Left lobe of liver (tissue), 2 donors: ENCODE measurements around the gene B4GALT4. TPM values are rescaled to one million over a fixed set of nuclear protein-coding genes. Genes with fewer than 3 reads are reported as not detected.
A peak's percentile ranks its signal among the peaks of the same experiment; 100 is the strongest.
"Not testable (repeated sequence)": the region's sequence is repeated elsewhere in the genome, so short reads cannot be mapped to it uniquely, and the experiment has no call there.

Source experiments
- ATAC-seq: fragments of 200-7000 bp; cut with Tn5 transposase; one replicate; pipeline ENCODE4 v1.9.1; 2020; ENCODE audit warnings: mild to moderate bottlenecking, moderate library complexity
- DNase-seq: peaks from one replicate; pipeline ENCODE4 v3.0.0-alpha.2; 2020; ENCODE audit warnings: low spot score
- total RNA-seq: library from RNA; stranded (reverse); gene quantifications from one replicate; pipeline ENCODE4 v1.2.1, GENCODE V29; 2021
- donor health status: DM: no; HTN: no; CAD: no; lungs with moderate emphysema.
- donor health status: DM: no; HTN: yes; CAD: no.

Gene B4GALT4, protein sequence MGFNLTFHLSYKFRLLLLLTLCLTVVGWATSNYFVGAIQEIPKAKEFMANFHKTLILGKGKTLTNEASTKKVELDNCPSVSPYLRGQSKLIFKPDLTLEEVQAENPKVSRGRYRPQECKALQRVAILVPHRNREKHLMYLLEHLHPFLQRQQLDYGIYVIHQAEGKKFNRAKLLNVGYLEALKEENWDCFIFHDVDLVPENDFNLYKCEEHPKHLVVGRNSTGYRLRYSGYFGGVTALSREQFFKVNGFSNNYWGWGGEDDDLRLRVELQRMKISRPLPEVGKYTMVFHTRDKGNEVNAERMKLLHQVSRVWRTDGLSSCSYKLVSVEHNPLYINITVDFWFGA
- 7.5 TPM for total RNA-seq

DNA sequence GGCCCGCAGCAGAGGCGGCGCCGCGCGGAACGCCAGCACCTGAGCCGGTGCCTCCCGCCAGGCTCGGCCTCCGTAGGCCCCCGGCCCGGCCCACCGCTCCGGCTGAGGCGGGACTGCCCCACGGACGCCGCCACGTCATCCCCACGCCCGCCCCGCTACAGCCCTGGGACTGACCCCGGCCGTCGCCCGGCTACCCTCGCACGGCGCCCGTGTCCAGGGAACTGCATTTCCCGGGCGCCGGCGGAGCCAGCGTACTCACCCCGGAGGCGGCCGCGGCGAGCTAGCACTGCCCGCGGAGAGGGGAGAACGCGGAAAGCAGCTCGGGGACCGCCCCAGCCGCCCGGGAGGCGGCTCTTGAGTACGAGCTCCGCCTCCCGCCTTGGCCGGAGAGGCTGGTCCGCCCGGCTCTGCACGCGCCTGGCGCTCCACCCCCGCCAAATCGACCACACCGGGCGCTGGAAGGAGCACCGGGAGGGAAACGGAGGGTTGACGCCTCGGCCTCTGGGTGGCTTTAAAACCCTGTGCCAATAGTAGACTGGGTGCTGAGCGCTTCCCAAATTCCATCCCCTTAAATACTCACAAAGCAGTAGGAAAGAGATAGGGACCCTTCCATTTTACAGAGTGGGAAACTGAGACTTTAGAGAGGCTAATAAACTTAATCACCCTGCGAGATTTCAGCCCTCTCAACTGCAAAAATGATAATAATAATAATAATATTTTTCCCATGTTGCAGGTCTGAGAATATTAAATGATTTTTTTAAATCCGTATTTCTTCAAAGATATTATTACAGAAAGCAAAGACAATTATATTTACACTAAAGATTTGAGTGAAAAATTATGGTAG is at the start of gene B4GALT4:
Gene B4GALT4 (minus strand): TSS at position 288 of the 844 bp plus-strand sequence. CDS start 10,779 bp downstream, outside the sequence.
- peak; percentile 92 for DNase-seq
- peak; percentile 93 for ATAC-seq

DNA sequence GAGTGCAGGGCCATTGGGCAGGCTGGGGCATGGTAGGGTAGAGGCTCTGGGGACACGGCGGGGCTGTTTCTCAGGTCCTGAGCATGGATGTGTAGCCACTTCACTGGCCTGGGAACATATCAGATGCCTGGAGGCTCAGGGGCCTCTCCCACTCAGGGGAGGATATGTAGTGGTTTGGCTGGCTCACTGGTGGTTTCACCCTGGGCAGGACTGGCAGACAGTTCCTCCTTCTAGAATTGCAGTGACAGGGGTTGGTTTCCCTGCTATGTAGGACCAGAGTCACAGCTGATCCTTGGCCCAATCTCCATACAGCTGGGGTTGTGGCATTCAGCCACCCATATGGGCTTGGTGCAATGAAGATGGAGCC is 48.7 kb upstream of the B4GALT4 start:
- DNase-seq (no peak), ATAC-seq (no peak)

DNA sequence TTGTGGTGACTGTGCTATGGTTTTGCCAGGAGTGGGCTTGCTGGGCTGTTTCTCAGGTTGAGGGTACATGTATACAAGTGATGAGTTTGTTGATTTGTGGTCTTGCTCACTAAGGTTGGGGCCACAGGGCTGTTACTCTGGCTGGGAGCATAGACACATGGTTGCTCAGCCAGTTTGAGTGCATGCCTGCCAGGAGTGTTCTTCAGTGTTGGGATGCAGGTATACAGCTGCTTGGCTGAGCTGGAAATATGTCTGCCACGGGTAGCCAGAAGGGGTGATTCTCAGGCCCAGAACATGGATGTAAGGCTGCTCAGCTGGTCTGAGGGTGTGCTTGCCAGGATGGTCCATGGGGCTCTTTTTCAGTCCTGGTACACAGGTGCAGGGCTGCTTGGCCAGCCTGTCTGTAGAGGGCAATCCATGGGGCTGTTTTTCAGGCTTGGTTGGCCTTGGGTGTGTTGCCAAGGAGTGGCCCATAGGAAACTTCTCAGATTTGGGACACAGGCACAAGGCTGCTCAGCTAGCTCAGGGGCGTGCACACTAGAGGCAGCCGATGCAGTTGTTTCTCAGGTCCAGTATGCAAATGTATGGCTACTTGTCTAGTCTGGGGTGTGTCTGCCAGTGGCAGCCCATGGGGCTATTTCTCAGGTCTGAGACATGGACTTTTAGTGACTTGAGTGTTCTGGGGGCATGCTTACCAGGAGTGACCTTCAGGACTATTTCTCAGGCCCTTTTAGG is 48.2 kb upstream of the B4GALT4 start:
- ATAC-seq, result no peak
- DNase-seq, result no peak

DNA sequence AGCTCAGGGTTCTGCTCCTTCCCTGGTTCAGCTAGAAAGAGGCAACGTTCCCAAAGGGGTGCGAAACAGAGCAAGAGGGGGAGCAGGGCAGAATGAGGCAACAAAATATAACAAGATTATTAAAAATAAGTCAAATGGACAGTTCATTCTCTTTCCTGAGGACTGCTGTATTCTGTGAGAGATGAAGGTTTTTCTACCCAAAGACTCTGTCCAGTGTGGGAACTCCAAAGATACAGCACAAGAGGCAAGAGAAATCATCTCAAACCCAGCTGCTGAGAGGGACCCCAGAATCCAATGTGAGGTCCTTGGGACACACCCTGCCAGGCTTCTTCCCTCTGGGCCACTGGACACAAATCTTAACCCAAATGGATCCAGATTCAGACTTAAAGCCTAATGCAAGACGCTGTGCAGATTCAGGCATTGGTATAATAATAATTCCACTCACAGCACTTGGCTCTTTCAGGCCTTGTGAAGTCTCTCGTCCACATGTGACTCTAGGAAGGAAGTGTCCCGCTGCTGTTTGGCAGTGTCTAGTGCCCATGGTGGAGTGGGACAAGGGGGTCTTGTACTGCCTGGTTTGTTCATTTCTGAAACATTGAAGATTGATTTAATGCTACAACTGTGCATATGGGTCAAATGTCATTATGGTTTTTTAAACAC is 39.0 kb upstream of the B4GALT4 start:
- DNase-seq, result no peak
- no peak for ATAC-seq

DNA sequence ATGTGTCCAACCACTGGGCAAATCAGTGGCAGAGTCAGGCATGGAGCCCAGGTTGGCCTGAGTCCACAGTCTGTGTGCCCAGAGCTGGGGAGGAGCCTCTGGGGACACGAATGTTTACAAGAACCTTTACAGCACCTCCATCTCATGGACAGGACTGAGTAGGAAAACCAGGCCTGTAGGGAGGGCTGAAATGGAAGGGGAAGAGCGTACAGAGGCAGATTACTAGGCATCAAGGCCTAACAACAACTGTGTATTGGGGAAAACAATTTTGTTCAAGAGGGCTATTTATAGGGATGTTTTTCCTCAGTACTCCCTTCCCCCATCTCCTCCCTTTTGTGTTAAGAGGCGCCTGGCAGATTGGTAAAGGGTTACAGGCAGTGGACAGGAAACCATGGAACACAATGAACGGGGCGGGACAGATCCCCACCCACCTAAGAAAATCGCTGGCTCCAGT is 38.5 kb upstream of the B4GALT4 start:
- peak; percentile 65 for DNase-seq
- ATAC-seq, result peak; percentile 86

DNA sequence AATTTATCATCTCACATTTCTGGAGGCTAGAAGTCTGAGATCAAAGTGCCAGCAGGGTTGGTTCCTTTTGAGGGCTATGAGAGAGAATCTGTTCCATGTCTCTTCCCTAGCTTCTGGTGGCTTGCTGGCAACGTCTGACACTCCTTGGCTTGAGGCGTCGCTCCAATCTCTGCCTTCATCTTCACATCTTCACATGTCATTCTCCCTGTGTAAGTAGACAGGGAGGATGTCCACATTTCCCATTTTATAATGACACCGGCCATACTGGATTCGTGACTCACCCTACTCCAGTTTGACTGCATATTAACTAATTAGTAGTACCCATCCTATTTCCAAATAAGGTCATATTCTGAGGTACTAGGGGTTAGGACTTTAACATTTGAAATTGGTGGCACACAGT is 36.0 kb upstream of the B4GALT4 start:
- no peak for ATAC-seq
- no peak for DNase-seq

DNA sequence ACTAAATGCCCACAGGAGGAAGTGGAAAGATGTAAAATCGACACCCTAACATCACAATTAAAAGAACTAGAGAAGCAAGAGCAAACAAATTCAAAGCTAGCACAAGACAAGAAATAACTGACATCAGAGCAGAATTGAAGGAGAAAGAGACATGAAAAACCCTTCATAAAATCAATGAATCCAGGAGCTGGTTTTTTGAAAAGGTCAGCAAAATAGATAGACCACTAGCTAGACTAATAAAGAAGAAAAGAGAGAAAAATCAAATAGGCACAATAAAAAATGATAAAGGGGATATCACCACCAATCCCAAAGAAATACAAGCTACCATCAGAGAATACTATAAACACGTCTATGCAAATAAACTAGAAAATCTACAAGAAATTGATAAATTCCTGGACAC is 29.5 kb upstream of the B4GALT4 start:
- not testable (repeated sequence) for ATAC-seq, DNase-seq

DNA sequence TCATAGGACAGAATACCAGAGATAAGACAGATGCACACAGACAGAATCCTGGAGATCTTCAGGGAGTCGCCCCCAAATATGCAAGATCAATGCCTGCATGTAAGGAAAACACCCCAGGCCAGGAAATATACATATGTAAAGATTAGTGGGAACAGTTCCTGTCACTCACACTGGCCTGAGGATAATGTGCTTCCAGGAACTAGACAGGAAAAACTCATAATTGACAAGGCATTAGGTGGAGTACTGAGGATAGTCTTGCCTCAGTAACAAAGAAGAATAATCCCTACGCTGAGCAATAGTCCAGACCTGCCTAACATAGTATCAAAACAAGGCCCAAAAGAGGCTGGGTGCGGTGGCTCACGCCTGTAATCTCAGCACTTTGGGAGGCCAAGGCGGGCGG is 20.4 kb upstream of the B4GALT4 start:
- no peak for DNase-seq

DNA sequence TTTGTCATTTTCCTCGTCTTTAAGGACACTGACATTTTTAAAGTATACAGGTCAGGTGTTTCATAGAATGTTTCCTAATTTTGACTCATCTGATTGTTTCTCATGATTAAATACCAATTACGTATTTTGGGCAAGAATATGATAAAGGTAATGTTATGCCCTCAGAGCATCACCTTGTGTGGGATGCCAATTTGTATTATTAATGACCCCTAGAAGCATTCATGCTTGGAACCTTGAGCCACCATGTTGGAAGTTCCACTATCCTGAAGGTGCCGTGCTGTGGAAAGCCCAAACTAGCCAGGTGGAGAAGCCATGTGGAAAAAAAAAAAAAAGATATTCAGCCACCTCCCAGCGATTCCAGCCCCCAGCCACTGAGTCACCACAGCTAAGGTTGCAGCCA is 19.1 kb upstream of the B4GALT4 start:
- ATAC-seq, result no peak
- no peak for DNase-seq

More for the DNA sequence above, 20.4 kb upstream of the B4GALT4 start:
- ATAC-seq, result no peak

DNA sequence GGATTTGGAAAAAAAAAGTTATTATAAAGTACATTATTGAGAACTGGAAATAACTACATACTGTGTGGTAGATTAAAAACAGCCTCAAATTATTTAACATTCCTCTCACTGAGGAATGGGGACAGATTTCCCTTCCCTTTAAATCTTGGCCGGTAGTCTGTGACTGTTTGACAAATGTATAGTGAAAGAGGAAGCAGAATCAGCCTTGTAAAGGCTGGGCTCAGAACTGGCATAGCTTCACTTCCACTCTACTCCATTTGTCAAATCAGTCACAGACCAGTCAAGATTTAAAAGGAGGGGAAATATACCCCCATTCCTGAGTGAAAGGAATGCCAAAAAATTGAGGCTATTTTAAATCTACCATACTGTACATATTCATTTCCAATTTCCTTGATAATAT is 18.2 kb upstream of the B4GALT4 start:
- DNase-seq (no peak), ATAC-seq (peak; percentile 19)

DNA sequence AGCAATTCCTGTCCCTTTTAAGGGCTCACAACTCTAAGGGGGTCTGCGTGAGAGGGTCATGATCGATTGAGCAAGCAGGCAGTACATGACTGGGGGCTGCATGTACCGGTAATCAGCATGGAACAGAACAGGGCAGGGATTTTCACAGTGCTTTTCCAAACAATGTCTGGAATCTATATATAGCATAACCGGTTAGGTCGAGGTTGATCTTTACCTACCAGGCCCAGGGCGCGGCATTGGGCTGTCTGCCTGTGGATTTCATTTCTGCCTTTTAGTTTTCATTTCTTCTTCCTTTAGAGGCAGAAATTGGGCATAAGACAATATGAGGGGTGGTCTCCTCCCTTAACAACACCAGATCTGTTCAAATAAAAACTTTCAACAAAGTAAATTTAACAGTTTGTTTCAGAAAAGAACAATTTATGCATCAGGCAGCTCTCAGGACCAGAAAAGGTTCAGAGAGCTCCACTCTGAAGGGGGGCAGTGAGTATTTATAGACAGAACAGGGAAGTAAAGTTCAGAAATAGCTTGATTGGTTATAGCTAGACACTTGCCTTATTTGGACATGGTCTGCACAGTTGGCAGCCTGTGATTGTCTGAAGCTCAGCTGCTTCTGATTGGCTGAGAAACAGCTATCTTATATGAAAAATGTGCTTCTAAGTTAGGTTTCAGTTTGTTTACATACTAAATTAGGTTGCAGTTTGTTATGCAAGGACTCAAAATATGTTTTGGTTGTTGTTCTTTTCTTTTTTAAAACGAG is 17.2 kb upstream of the B4GALT4 start:
- no peak for DNase-seq
- peak; percentile 17 for ATAC-seq

DNA sequence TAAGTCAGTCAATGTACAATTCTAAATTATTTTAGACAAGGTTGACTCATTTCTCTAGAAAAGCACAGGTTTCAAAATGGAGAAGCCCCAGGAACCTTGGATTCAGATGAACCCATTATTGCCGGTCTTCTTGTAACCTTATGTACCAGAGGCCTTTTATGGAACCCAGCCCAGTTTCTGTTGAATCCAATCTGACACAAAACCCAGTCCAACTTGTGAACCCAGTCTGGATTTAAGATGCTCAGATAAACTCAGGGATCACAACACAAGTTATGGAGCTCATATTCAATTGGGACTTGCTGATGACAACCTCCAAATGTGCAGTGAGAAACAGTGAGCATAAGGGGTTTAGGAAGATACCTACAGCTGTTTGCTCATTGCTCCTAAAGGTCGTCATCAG is 16.4 kb upstream of the B4GALT4 start:
- no peak for ATAC-seq
- no peak for DNase-seq

DNA sequence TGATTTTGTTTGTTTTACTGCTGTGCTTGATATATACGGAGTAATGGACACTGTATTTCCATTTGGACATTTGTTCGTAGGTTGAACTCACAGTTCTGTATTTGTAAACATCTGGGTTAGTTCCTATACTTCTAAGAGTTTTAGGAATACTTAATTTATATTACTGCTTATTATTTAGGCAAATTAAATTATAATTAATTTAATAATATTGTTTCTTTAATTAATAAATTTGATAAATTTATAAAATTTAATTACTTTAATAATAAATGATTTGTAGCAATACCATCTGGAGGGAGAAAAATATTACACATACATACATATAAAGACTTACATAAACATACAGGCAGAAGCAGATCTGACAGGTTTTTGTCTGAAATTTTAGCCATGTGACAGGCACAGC is 14.5 kb upstream of the B4GALT4 start:
- no peak for DNase-seq
- no peak for ATAC-seq

DNA sequence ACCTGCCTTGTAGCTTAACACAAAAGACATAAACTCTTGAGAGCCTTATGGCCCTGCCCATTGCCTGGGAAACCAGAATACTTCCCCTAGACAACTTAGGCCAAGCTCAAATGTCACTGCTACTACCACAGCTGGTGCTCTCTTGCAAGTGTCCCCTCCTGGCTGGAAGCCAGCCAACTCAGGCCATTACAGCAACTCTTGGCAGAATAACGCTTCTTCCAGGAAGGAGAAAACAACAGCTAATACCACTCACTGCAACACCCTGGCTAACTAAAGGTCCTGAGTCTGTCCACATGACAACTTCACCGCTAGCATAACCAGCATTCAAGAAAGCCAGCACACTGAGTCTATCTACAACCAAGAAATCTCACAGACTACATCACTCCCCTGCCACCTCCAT is 5.1 kb upstream of the B4GALT4 start:
- no peak for DNase-seq

DNA sequence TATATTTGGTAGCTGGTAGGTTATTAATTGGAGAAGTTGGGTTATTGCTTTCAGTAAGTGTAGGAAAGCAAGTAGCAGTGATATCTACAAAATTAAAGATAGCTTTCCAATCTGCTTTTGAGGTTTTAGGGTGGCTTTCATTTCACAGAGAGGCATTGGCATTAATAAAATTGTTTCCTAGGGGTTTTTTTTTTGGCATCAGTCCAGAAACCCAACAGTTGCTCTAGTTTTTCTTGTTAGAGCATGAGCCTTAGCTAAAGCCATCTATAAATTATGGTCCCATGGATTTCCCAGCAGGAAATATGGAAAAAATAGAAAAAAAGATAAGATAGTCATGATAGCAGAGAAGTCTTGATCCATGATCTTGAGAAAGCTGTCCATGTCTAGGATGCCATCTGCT is 3.0 kb upstream of the B4GALT4 start:
- DNase-seq, result no peak
- no peak for ATAC-seq

More for the DNA sequence above, 5.1 kb upstream of the B4GALT4 start:
- no peak for ATAC-seq

DNA sequence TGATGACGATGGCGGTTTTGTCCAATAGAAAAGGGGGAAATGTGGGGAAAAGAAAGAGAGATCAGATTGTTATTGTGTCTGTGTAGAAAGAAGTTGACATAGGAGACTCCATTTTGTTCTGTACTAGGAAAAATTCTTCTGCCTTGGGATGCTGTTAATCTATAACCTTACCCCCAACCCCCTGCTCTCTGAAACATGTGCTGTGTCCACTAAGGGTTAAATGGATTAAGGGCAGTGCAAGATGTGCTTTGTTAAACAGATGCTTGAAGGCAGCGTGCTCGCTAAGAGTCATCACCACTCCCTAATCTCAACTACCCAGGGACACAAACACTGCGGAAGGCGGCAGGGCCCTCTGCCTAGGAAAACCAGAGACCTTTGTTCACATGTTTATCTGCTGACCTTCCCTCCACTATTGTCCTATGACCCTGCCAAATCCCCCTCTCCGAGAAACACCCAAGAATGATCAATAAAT is 2.4 kb upstream of the B4GALT4 start:
- not testable (repeated sequence) for DNase-seq

DNA sequence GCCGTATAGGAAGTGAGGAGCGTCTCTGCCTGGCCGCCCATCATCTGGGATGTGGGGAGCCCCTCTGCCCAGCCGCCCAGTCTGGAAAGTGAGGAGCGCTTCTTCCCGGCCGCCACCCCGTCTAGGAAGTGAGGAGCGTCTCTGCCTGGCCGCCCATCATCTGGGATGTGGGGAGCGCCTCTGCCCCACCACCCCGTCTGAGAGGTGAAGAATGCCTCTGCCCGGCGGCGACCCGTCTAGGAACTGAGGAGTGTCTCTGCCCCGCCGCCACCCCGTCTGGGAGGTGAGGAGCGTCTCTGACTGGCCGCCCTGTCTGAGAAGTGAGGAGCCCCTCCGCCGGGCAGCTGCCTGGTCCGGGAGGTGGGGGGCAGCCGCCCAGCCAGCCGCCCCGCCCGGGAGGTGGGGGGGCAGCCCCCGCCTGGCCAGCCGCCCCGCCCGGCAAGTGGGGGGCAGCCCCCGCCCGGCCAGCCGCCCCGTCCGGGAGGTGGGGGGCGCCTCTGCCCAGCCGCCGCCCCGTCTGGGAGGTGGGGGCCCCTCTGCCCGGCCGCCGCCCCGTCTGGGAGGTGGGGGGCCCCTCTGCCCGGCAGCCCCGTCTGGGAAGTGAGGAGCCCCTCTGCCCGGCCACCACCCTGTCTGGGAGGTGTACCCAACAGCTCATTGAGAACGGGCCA is 1.8 kb upstream of the B4GALT4 start:
- ATAC-seq, DNase-seq: not testable (repeated sequence)

More for the DNA sequence above, 2.4 kb upstream of the B4GALT4 start:
- not testable (repeated sequence) for ATAC-seq

DNA sequence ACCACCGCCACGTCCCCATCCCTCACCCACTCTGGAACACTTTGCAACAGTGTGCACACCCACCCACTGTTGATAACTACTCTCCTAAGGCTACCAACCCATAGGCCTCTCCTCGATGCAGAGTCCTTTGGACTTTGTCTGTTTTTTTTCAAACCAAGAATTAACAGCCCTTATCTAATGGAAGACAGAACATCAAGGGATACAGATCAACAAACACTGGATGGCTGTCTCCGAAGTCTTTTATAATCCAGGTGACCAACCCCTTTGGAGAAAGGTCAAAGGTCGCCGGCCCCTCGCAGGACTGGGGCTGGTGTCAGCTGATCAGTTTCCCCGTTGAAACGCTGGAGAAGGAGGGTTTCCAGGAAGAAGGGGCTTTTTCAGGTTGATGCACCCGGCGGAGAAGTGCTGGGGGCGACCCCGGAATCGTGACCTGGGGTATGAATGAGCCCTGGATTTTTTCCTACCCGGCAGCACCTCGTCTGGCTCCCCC is 532 bp downstream of the B4GALT4 start:
- DNase-seq, result peak; percentile 64
- peak; percentile 46 for ATAC-seq

DNA sequence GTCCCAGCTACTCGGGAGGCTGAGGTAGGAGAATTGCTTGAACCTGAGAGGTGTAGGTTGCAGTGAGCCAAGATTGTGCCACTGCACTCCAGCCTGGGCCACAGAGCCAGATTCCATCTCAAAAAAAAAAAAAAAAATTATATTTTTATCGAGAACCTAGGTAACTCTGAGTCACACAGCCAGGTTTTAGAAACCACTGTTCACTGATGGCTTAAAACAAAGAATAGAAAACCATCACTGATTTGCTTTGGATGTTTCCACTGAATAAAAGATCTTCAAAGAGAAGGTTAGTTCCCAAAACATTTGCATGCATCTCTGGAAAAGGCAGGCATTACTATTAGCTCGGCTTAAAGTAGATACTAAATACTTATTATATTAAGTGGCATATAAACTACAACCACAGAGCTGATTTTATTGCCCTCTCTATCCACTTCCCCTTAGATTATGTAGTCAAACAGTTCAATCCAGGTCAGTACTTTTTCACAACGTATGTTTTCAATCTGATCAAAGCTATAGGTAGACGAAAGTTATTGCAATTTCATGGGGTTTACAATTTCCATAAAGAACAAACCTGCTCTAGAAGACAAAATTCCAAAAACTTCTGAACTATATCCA is 1.4 kb downstream of the B4GALT4 start:
- DNase-seq (no peak), ATAC-seq (no peak)
